OCI-LY3 (cell line): ENCODE measurements around the gene PLS1.

ENCODE experiments used
- CTCF ChIP-seq: fragments of 200-600, 300-600 bp; sonication (generic); IDR thresholded peaks from 2 replicates; pipeline ENCODE4 v1.5.1; 2014; ENCODE audit warnings: antibody characterized with exemption, low read length, low read depth
- EZH2phosphoT487 ChIP-seq: fragments of 200-600 bp; shearing (Covaris generic); IDR thresholded peaks from 2 replicates; pipeline ENCODE4 v1.6.1; 2018; ENCODE audit warnings: antibody characterized with exemption, mixed run types, low read depth

DNA sequence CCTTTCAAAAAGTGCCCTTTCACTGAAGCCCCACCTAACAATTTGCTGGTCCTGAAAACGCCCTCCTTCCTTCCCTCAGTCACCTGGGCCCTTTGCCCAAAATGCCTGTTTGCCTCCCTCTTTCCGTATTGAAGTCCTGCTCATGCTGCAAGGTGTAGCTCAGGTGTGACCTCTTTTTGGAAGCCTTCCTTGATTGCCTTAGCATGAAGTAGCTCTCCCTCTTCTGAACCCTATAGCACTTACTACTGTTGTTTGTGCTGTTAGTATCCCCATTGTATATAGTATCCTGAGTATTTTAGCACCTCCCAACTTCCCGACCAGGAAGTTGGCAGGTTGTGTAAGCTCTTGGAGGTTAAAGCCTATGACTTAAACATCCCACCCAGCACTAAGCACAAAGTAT is 1.7 kb downstream of the PLS1 start:
- TF ChIP-seq CTCF (no peak), EZH2phosphoT487 (no peak)
